ENCODE measurements around the gene USP40.

USP40 gene

GRCh38 chr2:233443511-233444183 lies 122.9 kb downstream of the USP40 start:
- Histone ChIP-seq H3K4me1 (ENCODE audit: control insufficient read depth in 1 of 2, insufficient read depth in 1 of 2, low read depth in 1 of 2, low read length in 1 of 2) (no peaks in the 10 kb centered on the region), H3K9me3 (no peaks in the 10 kb centered on the region), H3K36me3 (peaks cover 98% of the 10 kb centered on the region), H3K27me3 (no peaks in the 10 kb centered on the region), H3K4me3 (ENCODE audit: low read depth in 1 of 2, low read length in 1 of 2) (no peak overlapping the region), H3K27ac (no peak overlapping the region)
- TF ChIP-seq CTCF (IDR thresholded peaks at IDR 0.05) = no peak

- Histone ChIP-seq H3K9me3 (no peaks in the 10 kb centered on the region), H3K36me3 (peaks cover 98% of the 10 kb centered on the region), H3K4me3 (ENCODE audit: low read depth in 1 of 2, low read length in 1 of 2) (no peak overlapping the region), H3K4me1 (ENCODE audit: control insufficient read depth in 1 of 2, insufficient read depth in 1 of 2, low read depth in 1 of 2, low read length in 1 of 2) (no peaks in the 10 kb centered on the region), H3K27me3 (no peaks in the 10 kb centered on the region), H3K27ac (peak overlapping the region; percentile 18)
- no peak for TF ChIP-seq CTCF (IDR thresholded peaks at IDR 0.05)
Measured at GRCh38 chr2:233442028-233442310, 124.6 kb downstream of the USP40 start.

GRCh38 chr2:233441161-233442027 lies 125.2 kb downstream of the USP40 start:
- no peak overlapping the region for H3K4me3 ChIP-seq (ENCODE audit: low read depth in 1 of 2, low read length in 1 of 2)
- no peak overlapping the region for H3K27ac ChIP-seq
- peaks cover 98% of the 10 kb centered on the region for H3K36me3 ChIP-seq

GRCh38 chr2:233440714-233441113 lies 125.9 kb downstream of the USP40 start:
- Histone ChIP-seq H3K9me3 (no peaks in the 10 kb centered on the region), H3K27ac (no peak overlapping the region), H3K27me3 (no peaks in the 10 kb centered on the region), H3K36me3 (peaks cover 98% of the 10 kb centered on the region), H3K4me1 (ENCODE audit: control insufficient read depth in 1 of 2, insufficient read depth in 1 of 2, low read depth in 1 of 2, low read length in 1 of 2) (no peaks in the 10 kb centered on the region), H3K4me3 (ENCODE audit: low read depth in 1 of 2, low read length in 1 of 2) (no peak overlapping the region)
- no peak for TF ChIP-seq CTCF (IDR thresholded peaks at IDR 0.05)

More at GRCh38 chr2:233441161-233442027, 125.2 kb downstream of the USP40 start:
- Histone ChIP-seq H3K27me3 (no peaks in the 10 kb centered on the region), H3K4me1 (ENCODE audit: control insufficient read depth in 1 of 2, insufficient read depth in 1 of 2, low read depth in 1 of 2, low read length in 1 of 2) (no peaks in the 10 kb centered on the region), H3K9me3 (no peaks in the 10 kb centered on the region)
- TF ChIP-seq CTCF (IDR thresholded peaks at IDR 0.05) = no peak

- TF ChIP-seq CTCF (IDR thresholded peaks at IDR 0.05) = no peak
- Histone ChIP-seq H3K27me3 (no peaks in the 10 kb centered on the region), H3K27ac (no peak overlapping the region), H3K4me3 (ENCODE audit: low read depth in 1 of 2, low read length in 1 of 2) (no peak overlapping the region), H3K36me3 (peaks cover 98% of the 10 kb centered on the region), H3K4me1 (ENCODE audit: control insufficient read depth in 1 of 2, insufficient read depth in 1 of 2, low read depth in 1 of 2, low read length in 1 of 2) (no peaks in the 10 kb centered on the region), H3K9me3 (no peaks in the 10 kb centered on the region)
Measured at GRCh38 chr2:233440314-233440713, 126.3 kb downstream of the USP40 start.

Measured in neutrophil (primary cell).